ENCODE measurements around the gene ROR1.

Gene ROR1

GRCh38 chr1:64124704-64125440 is 351.1 kb downstream of the ROR1 start:
- no peak for TF ChIP-seq CTCF (IDR thresholded peaks at IDR 0.05)

GRCh38 chr1:64126581-64126980 is 352.8 kb downstream of the ROR1 start:
- no peak for TF ChIP-seq CTCF (IDR thresholded peaks at IDR 0.05)

GRCh38 chr1:64127297-64127696 is 353.5 kb downstream of the ROR1 start:
- no peak for TF ChIP-seq CTCF (IDR thresholded peaks at IDR 0.05)

GRCh38 chr1:64129701-64130100 is 355.9 kb downstream of the ROR1 start:
- no peak for TF ChIP-seq CTCF (IDR thresholded peaks at IDR 0.05)

GRCh38 chr1:64131155-64131554 is 357.3 kb downstream of the ROR1 start:
- no peak for TF ChIP-seq CTCF (IDR thresholded peaks at IDR 0.05)

GRCh38 chr1:64133036-64133435 is 359.2 kb downstream of the ROR1 start:
- no peak for TF ChIP-seq CTCF (IDR thresholded peaks at IDR 0.05)

GRCh38 chr1:64135462-64136223 is 361.8 kb downstream of the ROR1 start:
- no peak for TF ChIP-seq CTCF (IDR thresholded peaks at IDR 0.05)

Data from LNCAP (cell line).